K562 (cell line): ENCODE measurements around the gene ZNF782. TPM values are rescaled to one million over a fixed set of nuclear protein-coding genes. Genes with fewer than 3 reads are reported as not detected.
A peak's percentile ranks its signal among the peaks of the same experiment; 100 is the strongest.

Experiments
- ATAC-seq: fragments of 200-7000 bp; cut with Tn5 transposase; 3 replicates; pipeline ENCODE4 v1.9.1; 2020; ENCODE audit warnings: moderate library complexity
- BruUV-seq: library from RNA; stranded (reverse); fragments of 400-500 nt; replicated peaks from 2 replicates; lab custom pipeline; 2021; lab: Mats Ljungman, UMichigan
- CTCF ChIA-PET: fragments of 300-600 bp; formaldehyde crosslinking; extraction: SDS; loops from one replicate; lab custom pipeline; 2021; ENCODE audit warnings: low intra/inter-chr PET ratio; lab: Yijun Ruan, JAX
- POLR2A ChIA-PET: fragments of 300-600, 350-650 bp; sonication (Branson Sonifier 250); formaldehyde crosslinking; extraction: SDS; loops from one replicate; lab custom pipeline; 2021; ENCODE audit warnings: antibody characterized with exemption, inconsistent platforms; lab: Yijun Ruan, JAX
- DNase-seq, 4 experiments: peaks; one replicate each; pipeline versions ENCODE4 v3.0.0 to v3.0.0-alpha.2; 2011 to 2018; ENCODE audit warnings: low spot score in 3 of 4, mixed read lengths in 3 of 4; ENCODE audit errors: extremely low read depth in 1 of 4
- FAIRE-seq: peaks from 2 replicates; lab custom pipeline; 2011; peaks lifted over from hg19 to GRCh38; lab: Jason Lieb, UNC
- H2AFZ ChIP-seq: 2 replicates; pipeline ENCODE4 v1.6.0; 2011; ENCODE audit warnings: low read depth, low read length, control low read depth, inconsistent platforms
- H3K27ac ChIP-seq: fragments of 200-600 bp; 3 replicates; pipeline ENCODE4 v1.8.0; 2011; ENCODE audit warnings: low read depth, mild to moderate bottlenecking, control low read depth, inconsistent platforms, low read length, moderate library complexity, mixed read lengths; ENCODE audit errors: extremely low read depth
- H3K27me3 ChIP-seq, 2 experiments: fragments of 300-600 bp in 1 of 2; 2 replicates in 1 of 2; 3 replicates in 1 of 2; pipeline versions ENCODE4 v1.6.0 to v1.8.0; 2011; ENCODE audit warnings: inconsistent platforms in 2 of 2, low read length in 2 of 2, mild to moderate bottlenecking in 1 of 2, mixed read lengths in 1 of 2, moderate library complexity in 1 of 2; ENCODE audit not compliant: control insufficient read depth in 2 of 2, insufficient read depth in 2 of 2
- H3K36me3 ChIP-seq: fragments of 300-600 bp; 3 replicates; pipeline ENCODE4 v1.8.0; 2011; ENCODE audit warnings: mild to moderate bottlenecking, low read length, inconsistent platforms; ENCODE audit not compliant: control insufficient read depth, insufficient read depth
- H3K4me1 ChIP-seq, 2 experiments: fragments of 200-600 bp in 1 of 2; replicated peaks in 1 of 2; 2 replicates in 1 of 2; 3 replicates in 1 of 2; pipeline versions ENCODE4 v1.5.1 to v1.8.0; 2011; ENCODE audit warnings: inconsistent platforms in 2 of 2, low read length in 2 of 2, mild to moderate bottlenecking in 1 of 2, mixed read lengths in 1 of 2, moderate library complexity in 1 of 2; ENCODE audit not compliant: control insufficient read depth in 2 of 2, insufficient read depth in 2 of 2
- H3K4me2 ChIP-seq: 2 replicates; pipeline ENCODE4 v1.6.1; 2011; ENCODE audit warnings: low read length, control low read depth, inconsistent platforms, mixed read lengths; ENCODE audit not compliant: insufficient read depth
- H3K4me3 ChIP-seq: fragments of 200-600 bp; sonication (generic), shearing (Covaris generic); 2 replicates; pipeline ENCODE4 v1.5.1; 2016; ENCODE audit warnings: control low read depth, inconsistent platforms
- H3K79me2 ChIP-seq: fragments of 200-600 bp; 3 replicates; pipeline ENCODE4 v1.8.0; 2011; ENCODE audit warnings: low read length, inconsistent platforms; ENCODE audit not compliant: control insufficient read depth, insufficient read depth
- H3K9ac ChIP-seq, 2 experiments: 2 replicates each; pipeline versions ENCODE4 v1.6.0 to v1.6.1; 2011; ENCODE audit warnings: low read depth in 2 of 2, low read length in 2 of 2, control low read depth in 1 of 2, inconsistent platforms in 1 of 2, mild to moderate bottlenecking in 1 of 2, mixed read lengths in 1 of 2; ENCODE audit not compliant: insufficient read depth in 1 of 2
- H3K9me1 ChIP-seq: one replicate; pipeline ENCODE4 v1.6.0; 2011; ENCODE audit warnings: inconsistent platforms, mild to moderate bottlenecking, low read length, moderate library complexity; ENCODE audit not compliant: control insufficient read depth, insufficient read depth
- H3K9me3 ChIP-seq: replicated peaks from 2 replicates; pipeline ENCODE4 v1.5.1; 2011; ENCODE audit warnings: low read depth, low read length, inconsistent platforms; ENCODE audit not compliant: control insufficient read depth, insufficient read depth
- H4K20me1 ChIP-seq: replicated peaks from 2 replicates; pipeline ENCODE4 v1.6.1; 2011; ENCODE audit warnings: low read length, inconsistent platforms, mixed read lengths; ENCODE audit not compliant: control insufficient read depth, insufficient read depth
- HMBOX1 ChIP-seq: sonication (generic); IDR thresholded peaks from 2 replicates; pipeline ENCODE4 v1.6.1; 2016
- PREB ChIP-seq: sonication (generic); formaldehyde crosslinking; IDR thresholded peaks from 2 replicates; pipeline ENCODE4 v1.8.1; 2023; ENCODE audit warnings: mild to moderate bottlenecking, missing genetic modification reagents
- TFE3 ChIP-seq: fragments of 450-650 bp; formaldehyde crosslinking; IDR thresholded peaks from 2 replicates; pipeline ENCODE4 v1.4.0; 2020; ENCODE audit warnings: mild to moderate bottlenecking, mixed read lengths
- ZFP91 ChIP-seq: sonication (generic); formaldehyde crosslinking; IDR thresholded peaks from 2 replicates; pipeline ENCODE4 v1.8.0; 2022; ENCODE audit warnings: mild to moderate bottlenecking, missing genetic modification reagents
- ZNF584 ChIP-seq: fragments of 200-800 bp; sonication (Bioruptor generic); IDR thresholded peaks from 2 replicates; pipeline ENCODE4 v1.6.1; 2016; ENCODE audit warnings: low read depth, mild to moderate bottlenecking, missing genetic modification characterization, missing compliant biosample characterization
- WGBS: fragments of 100-300 bp; shearing (Covaris generic); methylation state at CpG from one replicate; pipeline ENCODE4 v1.1.6; 2016; ENCODE audit warnings: low coverage, mixed read lengths; ENCODE audit not compliant: insufficient coverage; ENCODE audit errors: missing lambda C conversion rate; 5-methylcytosine and 5-hydroxymethylcytosine counted together
- in situ Hi-C: fragments of 300-500 bp; cut with MboI; formaldehyde crosslinking; loops from 4 replicates; pipeline ENCODE4 v1.15.0; 2018; ENCODE audit warnings: inconsistent platforms, mixed read lengths
- intact Hi-C: fragments of 100-400 bp; cut with micrococcal nuclease; formaldehyde crosslinking; loops from 2 replicates; pipeline ENCODE4 v1.14.2; 2022
- polyA plus RNA-seq, 8 experiments: library from polyadenylated mRNA; depleted of rRNA in 4 of 8; stranded (reverse) in 5 of 8; unstranded in 3 of 8; fragments of >200 nt; fragmentation: Nextera tagmentation in 2 of 8; fragmentation: Illumina TruSeq in 1 of 8; extraction: Ambion mirVana in 2 of 8; extraction: Trizol in 1 of 8; gene quantifications; 2 replicates each; pipeline versions ENCODE4 v1.2.1 to v1.2.3, GENCODE V29; 2011 to 2014; ENCODE audit warnings: inconsistent platforms in 1 of 8, missing spikeins in 1 of 8
- total RNA-seq, 7 experiments: library from RNA; depleted of rRNA in 6 of 7; stranded (reverse); fragments of >200 nt in 6 of 7; fragmentation: Illumina TruSeq in 2 of 7; extraction: Trizol in 2 of 7; gene quantifications; 2 replicates each; pipeline versions ENCODE4 v1.2.1 to v1.2.3, GENCODE V29; 2011 to 2021; ENCODE audit warnings: low replicate concordance in 1 of 7

The ZNF782 gene
- total and polyA plus RNA-seq, 9 of the 15 experiments (the other 6 are each of a cell fraction or from before 2014, with no cell fraction given) = 0.38 to 8.8 (median 4.5) TPM

GRCh38 chr9:96874201-96874785 lies 20.0 kb upstream of the ZNF782 start:
- ChIA-PET CTCF (no interaction called here), POLR2A (interaction anchor here (1.2 to 1.8 kb wide), 2 partner anchors 8 to 10 kb away, joined by 3 to 5 read pairs; no protein-coding TSS in a partner anchor)
- no peak for ATAC-seq
- H3K27ac ChIP-seq = no peak overlapping the region
- 28% methylated on average over 7 of the region's 7 CpGs for WGBS
- H3K4me2 ChIP-seq = no peak overlapping the region
- H3K27me3 ChIP-seq = no peaks in the 10 kb centered on the region
- no peak for TF ChIP-seq ZNF584 (CRISPR knock-in tag)
- peak; percentile 37 for TF ChIP-seq TFE3 (CRISPR knock-in tag)
- peak; percentile 32 for FAIRE-seq
- no peak overlapping the region for H3K9ac ChIP-seq
- H3K9me1 ChIP-seq = no peaks in the 10 kb centered on the region
- H3K9me3 ChIP-seq = no peaks in the 10 kb centered on the region
- H3K4me3 ChIP-seq = no peak overlapping the region
- intact Hi-C loops (no loop called here), in situ Hi-C loops (loop anchor here (10.0 kb wide), 1 partner anchor 241 kb away; no protein-coding TSS in a partner anchor)
- H3K4me1 ChIP-seq = peaks cover 0 to 4% of the 10 kb centered on the region in 2 experiments; a peak in 1 of 5 replicates
- H3K36me3 ChIP-seq = no peaks in the 10 kb centered on the region
- no peaks in the 10 kb centered on the region for H3K79me2 ChIP-seq
- DNase-seq = no peak
- no peaks in the 10 kb centered on the region for H4K20me1 ChIP-seq
- no peak overlapping the region for H2AFZ ChIP-seq
- BruUV-seq = no TSS peak

- WGBS = 6% methylated on average over 1 of the region's 1 CpG
- ChIA-PET CTCF (no interaction called here), POLR2A (no interaction called here)
- no peak overlapping the region for H3K27ac ChIP-seq
- ATAC-seq = no peak
- H3K27me3 ChIP-seq = no peaks in the 10 kb centered on the region
- no peaks in the 10 kb centered on the region for H4K20me1 ChIP-seq
- TF ChIP-seq PREB (CRISPR knock-in tag) (no peak), HMBOX1 (no peak), ZFP91 (no peak)
- TF ChIP-seq, all 486 proteins: peak for 0
- intact Hi-C loops (no loop called here), in situ Hi-C loops (loop anchor here (10.0 kb wide), 1 partner anchor 244 kb away; no protein-coding TSS in a partner anchor)
- peaks cover 0 to 4% of the 10 kb centered on the region in 2 experiments; a peak in 1 of 5 replicates for H3K4me1 ChIP-seq
- no TSS peak for BruUV-seq
- no peaks in the 10 kb centered on the region for H3K9me1 ChIP-seq
- DNase-seq = no peak
- no peak overlapping the region for H3K4me3 ChIP-seq
- no peaks in the 10 kb centered on the region for H3K79me2 ChIP-seq
- no peak overlapping the region for H3K4me2 ChIP-seq
- no peak overlapping the region for H3K9ac ChIP-seq
- peak; percentile 15 for FAIRE-seq
- H3K36me3 ChIP-seq = no peaks in the 10 kb centered on the region
- H2AFZ ChIP-seq = no peak overlapping the region
- H3K9me3 ChIP-seq = no peaks in the 10 kb centered on the region; the same call in 1 of the 2 replicates
Measured at GRCh38 chr9:96871176-96871575, 16.9 kb upstream of the ZNF782 start.
